Spinal cord (tissue), 10 donors: ENCODE results near the gene NMT1. TPM values are rescaled to one million over a fixed set of nuclear protein-coding genes. Genes with fewer than 3 reads are reported as not detected.
A peak's percentile ranks its signal among the peaks of the same experiment; 100 is the strongest.

Source experiments
- DNase-seq, 6 donors: peaks; one replicate each; pipeline versions ENCODE4 v3.0.0 to v3.0.0-alpha.2; 2013 to 2015; ENCODE audit warnings: low spot score in 6 of 6, low read depth in 4 of 6
- H3K27ac ChIP-seq: one replicate; pipeline ENCODE4 v1.5.1; 2013; ENCODE audit warnings: low read depth, low read length, control low read depth
- H3K27me3 ChIP-seq: one replicate; pipeline ENCODE4 v1.6.1; 2013; ENCODE audit warnings: low read length; ENCODE audit not compliant: control insufficient read depth, insufficient read depth
- H3K36me3 ChIP-seq: one replicate; pipeline ENCODE4 v1.6.1; 2013; ENCODE audit warnings: low read length; ENCODE audit not compliant: control insufficient read depth, insufficient read depth
- H3K4me1 ChIP-seq: one replicate; pipeline ENCODE4 v1.6.1; 2013; ENCODE audit warnings: low read length; ENCODE audit not compliant: control insufficient read depth, insufficient read depth
- H3K4me3 ChIP-seq: one replicate; pipeline ENCODE4 v1.5.1; 2013; ENCODE audit warnings: low read depth, low read length, control low read depth
- H3K9me3 ChIP-seq: one replicate; pipeline ENCODE4 v1.6.1; 2013; ENCODE audit warnings: low read length; ENCODE audit not compliant: control insufficient read depth, insufficient read depth
- WGBS: methylation state at CpG from one replicate; pipeline ENCODE4 v1.1.5; 2013; ENCODE audit warnings: missing lambda C conversion rate; ENCODE audit not compliant: insufficient coverage; 5-methylcytosine and 5-hydroxymethylcytosine counted together
- long read RNA-seq, 4 donors: transcript quantifications; one replicate each; lab custom pipeline, GENCODE V29; 2026
- polyA plus RNA-seq, 2 donors: library from polyadenylated mRNA; unstranded; fragments of 120-200 nt; gene quantifications; one replicate each; pipeline ENCODE4 v1.2.1, GENCODE V29; 2013; ENCODE audit not compliant: insufficient read length in 2 of 2
- total RNA-seq, 2 donors: library from RNA; depleted of rRNA in 1 of 2; stranded (reverse); fragments of 120-200 nt in 1 of 2; fragments of >200 nt in 1 of 2; gene quantifications; one replicate each; pipeline versions ENCODE4 v1.2.3 to v1.2.4, GENCODE V29; 2013 to 2014
- donor health status: healthy.

Gene NMT1
- total RNA-seq (10 to 100 TPM; 51.6 to 77.9 TPM), polyA plus RNA-seq (10 to 100 TPM; 55.5 to 65.4 TPM)
- long read RNA-seq, donor 1, full-length matches to known transcripts: 10 of 18 reads
- long read RNA-seq, donor 1, partial matches to known transcripts: 8 of 18 reads
- long read RNA-seq, donor 1, other reads (novel, unspliced or antisense): 0 of 18 reads
- long read RNA-seq, donor 2, full-length matches to known transcripts: 1 of 1 reads
- long read RNA-seq, donor 2, partial matches to known transcripts: 0 of 1 reads
- long read RNA-seq, donor 2, other reads (novel, unspliced or antisense): 0 of 1 reads
- long read RNA-seq, donor 3, full-length matches to known transcripts: 2 of 12 reads
- long read RNA-seq, donor 3, partial matches to known transcripts: 10 of 12 reads
- long read RNA-seq, donor 3, other reads (novel, unspliced or antisense): 0 of 12 reads
- long read RNA-seq, donor 4, full-length matches to known transcripts: 7 of 14 reads
- long read RNA-seq, donor 4, partial matches to known transcripts: 7 of 14 reads
- long read RNA-seq, donor 4, other reads (novel, unspliced or antisense): 0 of 14 reads

DNA sequence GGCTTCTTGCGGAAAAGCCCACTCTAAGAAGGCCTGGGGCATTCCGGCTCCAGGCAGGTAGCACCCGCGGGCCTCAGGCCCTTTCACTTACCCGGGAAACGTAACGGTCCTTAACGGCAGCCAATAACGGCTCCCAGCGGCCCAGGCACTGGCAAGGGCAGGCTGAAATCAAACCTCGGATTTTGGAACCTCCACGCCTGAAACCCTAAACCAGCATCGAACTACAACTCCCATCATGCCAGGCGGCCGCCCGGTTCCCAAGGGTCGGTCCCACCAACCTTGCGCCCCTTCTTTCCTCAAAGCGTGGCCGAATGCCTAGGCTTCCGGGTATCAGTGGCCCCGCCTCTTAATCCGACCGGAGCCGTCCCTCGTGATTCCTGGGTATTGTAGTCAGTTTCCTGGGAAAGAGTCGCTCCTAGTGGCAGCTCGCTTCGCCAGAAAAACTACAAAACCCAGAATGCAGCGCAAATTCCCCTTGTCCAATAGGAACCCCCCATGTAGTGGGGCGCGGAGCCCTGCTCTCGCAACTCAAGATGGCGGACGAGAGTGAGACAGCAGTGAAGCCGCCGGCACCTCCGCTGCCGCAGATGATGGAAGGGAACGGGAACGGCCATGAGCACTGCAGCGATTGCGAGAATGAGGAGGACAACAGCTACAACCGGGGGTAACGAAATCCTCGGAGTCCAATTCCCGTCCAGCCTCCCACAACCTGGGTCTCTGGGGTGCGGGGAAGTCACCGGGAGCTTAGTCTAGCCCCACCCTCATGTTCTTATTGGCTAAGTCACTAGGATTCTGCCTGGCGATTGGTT, at the start of gene NMT1:
NMT1 (plus strand) TSS at position 521 of the 809 bp plus-strand sequence; CDS start at position 534, 13 bp downstream.
- Histone ChIP-seq H3K36me3 (peaks cover 3% of the 10 kb centered on the region), H3K4me3 (peak within 1 kb of the TSS; percentile 99), H3K27me3 (no peaks in the 10 kb centered on the region), H3K27ac (peak within 1 kb of the TSS; percentile 92), H3K9me3 (no peaks in the 10 kb centered on the region), H3K4me1 (peaks cover 14% of the 10 kb centered on the region)
- peak; percentile 99 to 100 (median 100) for DNase-seq
- 0% methylated on average over 45 of the region's 50 CpGs for WGBS

DNA sequence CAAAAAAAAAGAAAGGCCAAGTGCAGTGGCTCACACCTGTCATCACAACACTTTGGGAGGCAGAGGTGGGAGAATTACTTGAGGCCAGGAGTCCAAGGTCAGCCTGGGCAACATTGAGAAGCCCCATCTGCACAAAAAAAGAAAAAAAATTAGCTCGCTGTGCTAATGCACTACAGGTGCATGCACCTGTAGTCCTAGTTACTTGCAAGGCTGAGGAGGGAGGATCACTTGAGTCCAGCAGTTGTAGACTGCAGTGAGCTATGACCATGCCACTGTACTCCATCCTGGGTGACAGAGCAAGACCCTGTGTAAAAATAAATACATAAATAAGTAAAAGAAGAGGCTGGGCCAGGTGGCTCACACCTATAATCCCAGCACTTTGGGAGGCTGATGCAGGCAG, 49.4 kb upstream of the NMT1 start:
- 100% methylated on average over 1 of the region's 1 CpG for WGBS
- H3K9me3 ChIP-seq: no peaks in the 10 kb centered on the region
- H3K36me3 ChIP-seq: no peaks in the 10 kb centered on the region
- peaks cover 31% of the 10 kb centered on the region for H3K4me1 ChIP-seq
- no peak overlapping the region for H3K4me3 ChIP-seq
- H3K27ac ChIP-seq: no peak overlapping the region
- no peaks in the 10 kb centered on the region for H3K27me3 ChIP-seq
- DNase-seq: no peak

DNA sequence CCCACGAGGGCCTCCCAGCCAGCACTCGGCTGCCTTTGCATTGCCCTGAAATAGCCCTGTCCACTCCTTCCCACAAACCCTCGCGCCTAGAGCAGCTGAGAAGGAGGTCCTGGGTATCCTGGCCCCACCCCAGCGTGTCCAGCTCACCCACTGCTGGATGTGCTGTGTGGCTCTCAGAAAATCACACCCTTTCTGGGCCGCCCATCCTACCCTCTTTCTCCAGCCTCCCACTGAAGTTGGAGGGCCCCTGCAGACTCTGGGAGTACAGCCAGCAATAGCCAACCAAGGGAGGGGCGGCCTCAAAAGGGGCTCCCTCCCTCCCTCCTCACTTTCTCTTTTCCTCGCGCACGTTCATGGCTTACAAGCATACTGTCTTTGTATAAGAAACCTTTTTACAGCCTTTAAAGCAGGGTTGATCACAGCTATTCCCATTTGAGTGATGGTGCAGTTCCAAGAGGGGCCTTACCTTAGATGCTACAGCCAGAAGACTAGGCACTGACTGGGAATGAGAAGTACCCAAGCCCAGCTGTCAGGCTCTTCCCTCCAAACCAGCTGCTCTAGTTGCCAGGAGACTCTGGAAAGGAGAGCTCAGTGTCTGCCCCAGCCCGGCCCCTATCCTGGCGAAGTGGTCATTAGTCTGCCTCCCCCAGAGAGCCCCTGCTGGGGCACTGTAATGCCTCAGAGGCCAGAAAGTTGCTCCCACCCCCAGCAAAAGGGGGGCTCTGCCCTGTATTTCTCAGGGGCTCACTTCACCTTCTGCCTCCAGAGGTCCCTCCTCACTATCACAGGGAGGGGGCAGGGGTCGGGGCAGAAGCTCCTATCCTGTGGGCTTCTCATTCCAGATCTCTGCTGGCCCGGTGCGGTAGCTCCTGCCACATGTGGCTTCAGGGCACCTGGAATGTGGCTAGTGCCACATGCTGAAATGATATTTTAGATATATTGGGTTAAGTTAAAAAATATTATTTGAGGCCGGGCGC, 47.8 kb upstream of the NMT1 start:
- Histone ChIP-seq H3K4me3 (peak overlapping the region; percentile 0), H3K9me3 (no peaks in the 10 kb centered on the region), H3K4me1 (peaks cover 35% of the 10 kb centered on the region), H3K36me3 (no peaks in the 10 kb centered on the region), H3K27ac (peak overlapping the region; percentile 86), H3K27me3 (no peaks in the 10 kb centered on the region)
- 43% methylated on average over 14 of the region's 17 CpGs for WGBS
- DNase-seq: peak in 3 of 6 donors; percentile 42 to 84 (median 83)

DNA sequence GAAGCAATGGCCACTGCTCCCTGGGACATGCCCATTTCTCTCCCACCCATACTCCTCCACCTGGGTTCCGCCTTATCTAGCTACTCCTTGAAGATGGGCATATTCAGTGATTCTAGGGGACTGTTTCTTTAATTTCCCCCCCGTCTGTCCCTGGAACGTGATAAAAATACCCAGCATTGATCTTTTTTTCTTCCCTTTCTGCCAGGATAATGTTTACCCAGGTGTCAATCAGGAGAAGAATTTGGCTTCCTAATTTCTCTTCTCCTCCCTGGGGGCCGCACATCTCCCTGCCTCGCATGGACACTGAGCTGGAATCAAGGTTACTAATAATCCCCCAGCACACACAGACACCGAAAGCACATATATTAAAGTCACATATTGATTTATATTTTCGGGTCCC, 44.9 kb upstream of the NMT1 start:
- peak in 2 of 6 donors; percentile 37 to 39 for DNase-seq
- Histone ChIP-seq H3K4me1 (peaks cover 52% of the 10 kb centered on the region), H3K27ac (no peak overlapping the region), H3K9me3 (no peaks in the 10 kb centered on the region), H3K4me3 (no peak overlapping the region), H3K36me3 (no peaks in the 10 kb centered on the region), H3K27me3 (peaks cover 5% of the 10 kb centered on the region)
- 52% methylated on average over 2 of the region's 7 CpGs for WGBS

DNA sequence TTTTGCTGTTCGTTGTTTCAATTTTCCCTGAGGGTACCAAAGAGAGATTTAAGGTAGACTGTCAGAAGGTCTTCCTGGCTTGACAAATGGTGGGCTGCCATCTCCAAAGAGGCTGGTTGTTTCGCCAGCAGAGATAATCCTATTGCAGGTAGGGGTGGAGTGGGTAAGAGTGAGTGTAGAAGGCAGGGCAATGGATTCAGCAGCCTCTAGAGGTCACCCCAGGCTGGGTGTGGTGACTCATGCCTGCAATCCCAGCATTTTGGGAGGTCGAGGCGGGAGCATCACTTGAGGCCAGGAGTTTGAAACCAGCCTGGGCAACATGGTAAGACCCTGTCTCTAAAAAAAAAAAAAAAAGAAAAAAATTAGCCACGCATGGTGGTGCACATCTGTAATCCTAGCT, 44.3 kb upstream of the NMT1 start:
- Histone ChIP-seq H3K4me1 (peaks cover 58% of the 10 kb centered on the region), H3K9me3 (no peaks in the 10 kb centered on the region), H3K36me3 (peaks cover 3% of the 10 kb centered on the region), H3K27me3 (peaks cover 5% of the 10 kb centered on the region), H3K27ac (no peak overlapping the region), H3K4me3 (no peak overlapping the region)
- WGBS: 66% methylated on average over 2 of the region's 5 CpGs
- DNase-seq: no peak

DNA sequence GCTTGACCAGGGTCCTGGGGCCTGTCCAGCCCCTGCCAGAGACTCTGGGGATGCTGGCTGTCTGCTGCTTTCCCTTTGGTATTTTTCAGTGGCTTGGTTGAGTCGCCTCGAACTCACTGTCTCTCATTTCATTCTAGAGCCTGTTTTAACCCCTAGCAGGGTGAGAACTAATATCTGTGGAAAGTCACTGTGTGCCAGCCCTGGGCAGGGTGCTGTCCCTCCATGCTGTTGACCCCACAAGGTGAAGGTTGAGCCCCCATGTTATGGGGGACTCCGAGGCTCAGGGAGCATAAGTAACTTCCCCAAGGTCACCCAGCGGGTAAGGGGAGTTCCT, 42.6 kb upstream of the NMT1 start:
- Histone ChIP-seq H3K4me1 (peaks cover 57% of the 10 kb centered on the region), H3K4me3 (peak overlapping the region; percentile 42), H3K9me3 (no peaks in the 10 kb centered on the region), H3K27ac (no peak overlapping the region), H3K36me3 (peaks cover 17% of the 10 kb centered on the region), H3K27me3 (peaks cover 5% of the 10 kb centered on the region)
- 32% methylated on average over 2 of the region's 4 CpGs for WGBS
- DNase-seq: no peak

DNA sequence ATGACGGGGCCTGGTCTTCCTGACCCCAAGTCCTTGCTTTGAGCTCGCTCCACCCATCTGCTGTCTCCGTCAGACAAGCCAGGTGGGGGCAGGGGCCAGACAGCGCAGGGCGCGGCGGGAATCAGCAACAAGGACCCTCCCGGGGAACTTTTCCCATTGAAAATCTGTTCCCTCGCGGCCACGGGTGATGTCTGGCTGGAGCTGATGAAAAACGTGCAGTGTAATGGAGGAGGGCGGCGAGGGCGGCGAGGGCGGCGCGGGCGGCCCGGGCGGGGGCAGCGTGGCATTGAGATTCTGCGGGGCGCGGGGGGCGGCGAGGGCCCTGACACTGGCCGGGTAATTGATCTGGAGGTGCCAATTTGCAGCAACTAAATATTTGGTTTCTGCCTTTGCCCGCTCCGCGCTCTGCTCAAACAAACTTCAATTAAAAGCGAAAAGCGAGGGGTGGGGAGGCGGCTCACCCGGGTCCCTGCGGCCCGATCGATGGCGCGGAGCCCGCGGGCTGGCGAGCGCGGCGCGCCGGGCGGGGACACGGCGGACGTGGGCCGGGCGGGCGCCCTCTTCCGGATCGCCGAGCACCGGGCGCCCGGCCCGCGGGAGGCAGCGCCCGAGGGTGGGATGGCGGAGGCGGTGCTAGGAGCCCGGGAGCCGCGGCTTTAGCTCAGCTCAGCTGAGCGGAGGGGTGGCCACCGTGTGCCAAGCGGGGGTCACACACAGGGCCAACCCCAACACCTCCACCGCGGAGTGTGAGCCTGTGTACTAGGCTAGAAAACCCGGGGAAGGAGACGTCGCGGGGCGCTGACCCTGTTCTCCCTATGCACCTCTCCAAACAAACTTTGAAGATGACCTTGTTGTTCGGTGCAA, 42.0 kb upstream of the NMT1 start:
- Histone ChIP-seq H3K4me1 (peaks cover 52% of the 10 kb centered on the region), H3K9me3 (no peaks in the 10 kb centered on the region), H3K36me3 (peaks cover 23% of the 10 kb centered on the region), H3K4me3 (peak overlapping the region; percentile 42), H3K27ac (no peak overlapping the region), H3K27me3 (peaks cover 5% of the 10 kb centered on the region)
- 2% methylated on average over 82 of the region's 82 CpGs for WGBS
- peak in 2 of 6 donors; percentile 75 to 84 for DNase-seq

DNA sequence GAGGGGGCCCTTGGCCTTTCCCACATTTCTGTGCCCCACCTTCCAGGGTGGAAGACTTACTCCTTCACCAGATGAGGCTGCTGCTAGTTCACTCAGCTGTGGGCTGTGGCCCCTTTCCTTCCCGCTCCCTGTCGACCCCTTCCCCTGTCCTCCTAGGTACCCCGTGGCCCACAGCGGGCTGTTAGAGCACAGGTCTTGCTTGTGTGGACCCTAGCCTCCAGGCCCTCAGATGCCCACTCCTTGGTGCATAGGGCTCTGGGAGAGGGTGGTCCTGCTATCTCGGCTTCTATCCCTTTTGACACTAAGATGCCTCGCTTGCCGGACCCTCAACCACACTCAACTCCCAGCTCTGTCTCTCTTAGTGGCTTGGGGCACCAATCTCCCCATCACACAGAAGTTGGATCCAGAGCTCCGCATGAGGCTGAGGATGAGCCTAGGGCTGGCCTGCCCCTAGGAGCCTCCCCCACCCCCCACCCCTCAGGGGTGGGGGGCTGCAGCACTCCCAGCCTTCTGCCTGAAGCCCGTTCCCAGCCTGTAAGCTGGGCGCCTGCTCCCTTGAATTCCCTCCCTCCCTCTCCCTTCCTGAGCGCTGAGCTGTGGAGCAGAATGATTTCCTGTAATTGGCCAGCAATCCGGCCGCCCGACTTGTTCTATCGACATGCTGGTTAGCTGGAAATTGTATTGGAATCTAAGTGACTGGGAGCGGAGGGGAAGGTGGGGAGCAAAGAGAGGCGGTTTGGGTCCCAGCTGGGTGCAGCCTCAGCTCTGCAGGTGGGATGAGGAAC, 40.6 kb upstream of the NMT1 start:
- Histone ChIP-seq H3K36me3 (peaks cover 30% of the 10 kb centered on the region), H3K4me1 (peaks cover 52% of the 10 kb centered on the region), H3K27me3 (peaks cover 5% of the 10 kb centered on the region), H3K9me3 (no peaks in the 10 kb centered on the region), H3K27ac (peak overlapping the region; percentile 64), H3K4me3 (no peak overlapping the region)
- peak in 3 of 6 donors; percentile 55 to 89 (median 81) for DNase-seq
- WGBS: 17% methylated on average over 8 of the region's 17 CpGs
